ENCODE data around the gene SQSTM1.
"Not testable (repeated sequence)": the region's sequence is repeated elsewhere in the genome, so short reads cannot be mapped to it uniquely, and the experiment has no call there.

Gene SQSTM1

GRCh38 chr5:179786861-179787260 lies 33.8 kb upstream of the SQSTM1 start:
- DNase-seq (ENCODE audit: low read depth), result no peak
- TF ChIP-seq CTCF (IDR thresholded peaks at IDR 0.05; ENCODE audit: low read depth, low read length, missing control alignments), result no peak
- in situ Hi-C loops (cut with HindIII; ENCODE audit: low sequenced_read_pairs), result no loop called here
- no peak overlapping the region for H3K4me3 ChIP-seq (ENCODE audit: low read depth, low read length)

GRCh38 chr5:179788193-179788854 lies 32.4 kb upstream of the SQSTM1 start:
- DNase-seq (ENCODE audit: low read depth), result no peak
- no peak for TF ChIP-seq CTCF (IDR thresholded peaks at IDR 0.05; ENCODE audit: low read depth, low read length, missing control alignments)
- in situ Hi-C loops (cut with HindIII; ENCODE audit: low sequenced_read_pairs), result no loop called here

GRCh38 chr5:179789278-179789677 lies 31.4 kb upstream of the SQSTM1 start:
- in situ Hi-C loops (cut with HindIII; ENCODE audit: low sequenced_read_pairs); DNase-seq (ENCODE audit: low read depth); H3K4me3 ChIP-seq (ENCODE audit: low read depth, low read length): not testable (repeated sequence)

More at GRCh38 chr5:179788193-179788854, 32.4 kb upstream of the SQSTM1 start:
- H3K4me3 ChIP-seq (ENCODE audit: low read depth, low read length), result no peak overlapping the region

DNA sequence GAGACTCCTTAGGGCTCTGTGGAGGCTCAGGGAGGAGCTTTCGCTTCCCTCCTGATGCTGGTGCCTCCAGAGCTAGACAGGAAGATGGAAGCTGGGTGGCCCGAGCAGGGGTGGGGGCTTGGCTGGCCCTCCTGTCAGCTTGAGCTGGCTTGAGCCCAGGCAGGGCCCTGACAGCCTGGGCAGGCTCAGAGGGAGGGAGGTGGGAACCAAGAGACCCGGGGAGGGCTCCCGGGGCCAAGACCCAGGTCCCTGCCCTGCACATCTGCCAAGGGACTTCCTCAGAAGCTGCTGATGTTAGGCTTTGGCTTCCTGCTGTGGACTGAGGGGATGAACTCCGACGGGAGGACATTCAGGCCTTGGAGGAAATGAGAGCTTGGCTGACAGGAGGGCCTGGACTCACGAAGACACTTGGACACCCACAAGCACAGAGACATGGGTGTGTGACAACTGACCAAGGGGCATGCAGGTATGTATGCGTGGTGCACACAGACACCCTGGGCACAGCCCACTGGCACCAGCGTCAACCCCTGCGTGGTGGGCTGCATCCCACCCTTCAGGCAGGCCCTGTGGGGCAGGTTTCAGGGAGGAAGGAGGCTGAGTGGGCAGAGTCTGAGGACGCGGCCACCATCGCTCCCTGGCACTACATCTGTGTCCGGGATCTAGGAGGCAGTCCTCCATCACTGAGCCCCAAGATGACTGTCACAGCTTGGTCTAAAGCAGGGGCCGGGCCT lies 28.7 kb upstream of the SQSTM1 start:
- DNase-seq (ENCODE audit: low read depth), result no peak
- no peak overlapping the region for H3K4me3 ChIP-seq (ENCODE audit: low read depth, low read length)
- in situ Hi-C loops (cut with HindIII; ENCODE audit: low sequenced_read_pairs), result no loop called here
- TF ChIP-seq CTCF (IDR thresholded peaks at IDR 0.05; ENCODE audit: low read depth, low read length, missing control alignments), result no peak

- H3K4me3 ChIP-seq (ENCODE audit: low read depth, low read length), result no peak overlapping the region
- TF ChIP-seq CTCF (IDR thresholded peaks at IDR 0.05; ENCODE audit: low read depth, low read length, missing control alignments), result no peak
Measured at GRCh38 chr5:179792612-179793467, 27.9 kb upstream of the SQSTM1 start.

DNA sequence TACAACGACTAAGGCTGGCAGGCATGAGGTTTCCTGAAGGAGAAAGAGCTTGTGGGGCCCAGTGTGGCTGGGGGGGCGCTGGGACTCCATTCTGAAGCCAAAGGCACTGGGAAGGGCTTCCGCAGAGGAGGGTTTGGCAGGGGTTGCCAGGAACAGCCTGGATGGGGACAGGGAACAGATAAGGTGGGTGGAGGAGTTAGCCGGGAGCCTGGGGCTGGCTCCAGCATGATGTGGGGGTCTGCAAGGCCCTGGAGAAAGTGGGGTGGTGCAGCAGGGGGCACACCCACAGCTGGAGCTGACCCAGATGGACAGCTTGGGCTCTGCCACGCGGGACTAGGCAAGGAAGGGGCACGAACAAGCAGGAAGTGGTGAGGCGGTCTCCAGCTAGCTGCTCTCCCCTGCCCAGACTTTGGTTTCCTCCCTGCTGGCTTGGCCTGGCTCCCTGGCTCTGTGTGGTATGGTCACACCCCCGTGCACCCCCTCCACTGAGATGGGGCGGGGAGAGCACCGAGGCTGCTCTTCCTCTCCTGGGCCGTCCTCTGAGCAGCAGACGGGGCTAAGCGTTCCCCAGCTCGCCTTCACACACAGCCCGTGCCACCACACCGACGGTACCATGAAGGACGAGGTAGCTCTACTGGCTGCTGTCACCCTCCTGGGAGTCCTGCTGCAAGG lies 27.1 kb upstream of the SQSTM1 start, which contains the start of gene LTC4S:
TSS of gene LTC4S (plus strand) at position 519 of the 672 bp plus-strand sequence. CDS start at position 614, 95 bp downstream.
- in situ Hi-C loops (cut with HindIII; ENCODE audit: low sequenced_read_pairs), result no loop called here
- no peak for TF ChIP-seq CTCF (IDR thresholded peaks at IDR 0.05; ENCODE audit: low read depth, low read length, missing control alignments)
- H3K4me3 ChIP-seq (ENCODE audit: low read depth, low read length), result peak within 1 kb of the TSS; percentile 19
- peak; percentile 77 for DNase-seq (ENCODE audit: low read depth)

More at GRCh38 chr5:179792612-179793467, 27.9 kb upstream of the SQSTM1 start:
- DNase-seq (ENCODE audit: low read depth), result no peak
- in situ Hi-C loops (cut with HindIII; ENCODE audit: low sequenced_read_pairs), result no loop called here

Measured in astrocyte of the cerebellum (primary cell).